Measurements from ENCODE around the gene PRPF19.

PRPF19 gene

GRCh38 chr11:60857378-60858232, 48.8 kb downstream of the PRPF19 start:
- no peak for DNase-seq (ENCODE audit: low spot score)

GRCh38 chr11:60855726-60856633, 50.4 kb downstream of the PRPF19 start, which contains the start of gene PTGDR2:
PTGDR2 (minus strand) TSS chr11:60855950; CDS start chr11:60853722, 2,228 bp downstream.
- DNase-seq (ENCODE audit: low spot score) = no peak

GRCh38 chr11:60854847-60855725, 51.3 kb downstream of the PRPF19 start:
- no peak for DNase-seq (ENCODE audit: low spot score)

- DNase-seq (ENCODE audit: low spot score) = no peak
Observed at GRCh38 chr11:60854140-60854846, 52.1 kb downstream of the PRPF19 start.

- DNase-seq (ENCODE audit: low spot score) = no peak
Observed at GRCh38 chr11:60852982-60853950, 53.1 kb downstream of the PRPF19 start.

- DNase-seq (ENCODE audit: low spot score) = no peak
Observed at GRCh38 chr11:60852117-60852981, 54.0 kb downstream of the PRPF19 start.

- no peak for DNase-seq (ENCODE audit: low spot score)
Observed at GRCh38 chr11:60851327-60852104, 54.9 kb downstream of the PRPF19 start.

- no peak for DNase-seq (ENCODE audit: low spot score)
Observed at GRCh38 chr11:60849641-60850520, 56.5 kb downstream of the PRPF19 start.

GRCh38 chr11:60848714-60849151, 57.7 kb downstream of the PRPF19 start:
- DNase-seq (ENCODE audit: low spot score) = no peak

GRCh38 chr11:60847896-60848295, 58.5 kb downstream of the PRPF19 start:
- DNase-seq (ENCODE audit: low spot score) = no peak

GRCh38 chr11:60847281-60847680, 59.1 kb downstream of the PRPF19 start:
- DNase-seq (ENCODE audit: low spot score) = no peak

GRCh38 chr11:60845338-60845737, 61.0 kb downstream of the PRPF19 start:
- DNase-seq (ENCODE audit: low spot score) = no peak

GRCh38 chr11:60844870-60845221, 61.5 kb downstream of the PRPF19 start:
- DNase-seq (ENCODE audit: low spot score) = no peak

- no peak for DNase-seq (ENCODE audit: low spot score)
Observed at GRCh38 chr11:60844045-60844869, 62.1 kb downstream of the PRPF19 start.

- peak; percentile 56 for DNase-seq (ENCODE audit: low spot score)
Observed at GRCh38 chr11:60842668-60843600, 63.5 kb downstream of the PRPF19 start.

All from D341Med (cell line).